ENCODE results near the gene ANAPC16. TPM values are rescaled to one million over a fixed set of nuclear protein-coding genes. Genes with fewer than 3 reads are reported as not detected.
A peak's percentile ranks its signal among the peaks of the same experiment; 100 is the strongest.

Gene ANAPC16
- total and polyA plus RNA-seq, 8 donors: 12.7 to 231 (median 103) TPM

DNA sequence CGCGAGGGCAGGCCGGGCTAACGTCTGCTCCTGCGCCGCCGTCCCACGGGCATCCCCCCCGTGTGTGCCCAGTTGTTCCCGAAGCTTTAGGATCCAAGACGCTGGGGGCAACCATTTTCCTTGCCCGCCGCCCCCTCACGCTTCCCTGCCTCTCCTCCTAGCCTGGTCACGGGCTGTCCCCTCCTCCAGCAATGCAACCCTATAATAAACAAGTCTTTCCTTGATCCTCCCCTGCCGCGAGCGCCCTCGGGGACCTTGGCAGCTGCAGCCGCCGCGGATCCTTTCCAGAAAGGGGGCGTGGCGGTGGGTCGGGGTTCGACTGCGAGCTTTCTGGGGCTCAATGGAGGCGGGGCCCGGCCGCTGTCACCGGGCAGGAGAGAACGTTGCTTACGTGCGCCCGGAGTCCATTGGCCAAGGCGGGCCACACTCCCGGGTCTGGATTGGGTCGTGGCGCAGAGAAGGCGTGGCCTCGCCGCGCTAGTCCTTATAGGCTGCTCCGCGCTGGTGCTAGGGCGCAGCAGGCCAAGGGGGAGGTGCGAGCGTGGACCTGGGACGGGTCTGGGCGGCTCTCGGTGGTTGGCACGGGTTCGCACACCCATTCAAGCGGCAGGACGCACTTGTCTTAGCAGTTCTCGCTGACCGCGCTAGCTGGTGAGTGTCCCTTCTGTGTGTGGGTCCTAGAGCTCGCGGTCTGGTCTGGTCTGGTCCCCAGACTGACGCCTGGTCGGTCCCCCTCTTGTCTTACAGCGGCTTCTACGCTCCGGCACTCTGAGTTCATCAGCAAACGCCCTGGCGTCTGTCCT is 57.8 kb downstream of the ANAPC16 start, which contains the start of gene DDIT4:
Gene DDIT4, plus strand, starts transcription at position 515 of the 803 bp plus-strand sequence. CDS start 293 bp downstream, outside the sequence.
- Histone ChIP-seq H3K4me1 (peaks cover 26 to 47% (median 37%) of the 10 kb centered on the region in 4 donors), H3K27ac (peak within 1 kb of the TSS; percentile 92 to 96 (median 95)), H3K36me3 (peaks cover 15 to 26% (median 20%) of the 10 kb centered on the region in 4 donors), H3K9me3 (no peaks in the 10 kb centered on the region), H3K27me3 (no peaks in the 10 kb centered on the region), H3K4me3 (peak within 1 kb of the TSS; percentile 69 to 96 (median 80))
- peak; percentile 100 for DNase-seq
- intact Hi-C loops (cut with DNase I; ENCODE audit: low total_unique reads): no loop called here
- WGBS, 5 donors: 0 to 1% (median 0%) methylated on average over 41 to 67 of the region's 67 CpGs
- TF ChIP-seq EP300 (IDR thresholded peaks at IDR 0.05) (no peak), CTCF (IDR thresholded peaks at IDR 0.05) (no peak), POLR2AphosphoS5 (IDR thresholded peaks at IDR 0.05) (peak; percentile 100), POLR2A (IDR thresholded peaks at IDR 0.05) (peak in 3 of 4 donors; percentile 93 to 100 (median 99))

DNA sequence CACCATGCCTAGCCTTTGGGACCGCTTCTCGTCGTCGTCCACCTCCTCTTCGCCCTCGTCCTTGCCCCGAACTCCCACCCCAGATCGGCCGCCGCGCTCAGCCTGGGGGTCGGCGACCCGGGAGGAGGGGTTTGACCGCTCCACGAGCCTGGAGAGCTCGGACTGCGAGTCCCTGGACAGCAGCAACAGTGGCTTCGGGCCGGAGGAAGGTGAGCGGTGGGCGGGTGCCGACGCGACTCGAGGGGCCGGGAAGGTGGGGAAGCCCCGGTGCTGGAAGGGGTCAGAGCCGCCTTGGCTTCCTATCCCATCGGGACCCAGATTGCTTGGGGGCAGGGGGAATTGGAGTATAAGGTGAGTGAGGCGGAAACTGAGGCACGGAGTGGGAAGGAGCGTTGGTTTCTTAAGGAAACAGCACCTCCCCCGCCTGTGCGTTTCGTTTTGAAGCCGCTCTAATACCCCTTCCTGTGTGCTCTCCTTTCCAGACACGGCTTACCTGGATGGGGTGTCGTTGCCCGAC is 58.5 kb downstream of the ANAPC16 start:
- Histone ChIP-seq H3K4me1 (peaks cover 26 to 47% (median 37%) of the 10 kb centered on the region in 4 donors), H3K9me3 (no peaks in the 10 kb centered on the region), H3K27me3 (no peaks in the 10 kb centered on the region), H3K4me3 (peak overlapping the region; percentile 69 to 96 (median 80)), H3K27ac (peak overlapping the region; percentile 92 to 96 (median 92)), H3K36me3 (peaks cover 15 to 26% (median 20%) of the 10 kb centered on the region in 4 donors)
- intact Hi-C loops (cut with DNase I; ENCODE audit: low total_unique reads): no loop called here
- TF ChIP-seq POLR2A (IDR thresholded peaks at IDR 0.05) (no peak), POLR2AphosphoS5 (IDR thresholded peaks at IDR 0.05) (no peak), EP300 (IDR thresholded peaks at IDR 0.05) (no peak), CTCF (IDR thresholded peaks at IDR 0.05) (no peak)
- 0 to 1% (median 1%) methylated on average over 34 to 40 of the region's 40 CpGs for WGBS, 5 donors
- DNase-seq: peak in 1 of 2 donors; percentile 67

DNA sequence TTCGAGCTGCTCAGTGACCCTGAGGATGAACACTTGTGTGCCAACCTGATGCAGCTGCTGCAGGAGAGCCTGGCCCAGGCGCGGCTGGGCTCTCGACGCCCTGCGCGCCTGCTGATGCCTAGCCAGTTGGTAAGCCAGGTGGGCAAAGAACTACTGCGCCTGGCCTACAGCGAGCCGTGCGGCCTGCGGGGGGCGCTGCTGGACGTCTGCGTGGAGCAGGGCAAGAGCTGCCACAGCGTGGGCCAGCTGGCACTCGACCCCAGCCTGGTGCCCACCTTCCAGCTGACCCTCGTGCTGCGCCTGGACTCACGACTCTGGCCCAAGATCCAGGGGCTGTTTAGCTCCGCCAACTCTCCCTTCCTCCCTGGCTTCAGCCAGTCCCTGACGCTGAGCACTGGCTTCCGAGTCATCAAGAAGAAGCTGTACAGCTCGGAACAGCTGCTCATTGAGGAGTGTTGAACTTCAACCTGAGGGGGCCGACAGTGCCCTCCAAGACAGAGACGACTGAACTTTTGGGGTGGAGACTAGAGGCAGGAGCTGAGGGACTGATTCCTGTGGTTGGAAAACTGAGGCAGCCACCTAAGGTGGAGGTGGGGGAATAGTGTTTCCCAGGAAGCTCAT is 59.0 kb downstream of the ANAPC16 start:
- intact Hi-C loops (cut with DNase I; ENCODE audit: low total_unique reads): no loop called here
- Histone ChIP-seq H3K9me3 (no peaks in the 10 kb centered on the region), H3K36me3 (peaks cover 15 to 26% (median 20%) of the 10 kb centered on the region in 4 donors), H3K27ac (peak overlapping the region; percentile 92 to 96 (median 92)), H3K4me1 (peaks cover 26 to 47% (median 37%) of the 10 kb centered on the region in 4 donors), H3K4me3 (peak overlapping the region; percentile 69 to 96 (median 80)), H3K27me3 (no peaks in the 10 kb centered on the region)
- DNase-seq: peak; percentile 78 to 93
- WGBS, 5 donors: 6 to 14% (median 9%) methylated on average over 15 to 26 of the region's 26 CpGs
- peak in 4 of 7 experiments; percentile 43 to 73 (median 65) for TF ChIP-seq CTCF (IDR thresholded peaks at IDR 0.05)
- TF ChIP-seq POLR2A (IDR thresholded peaks at IDR 0.05): no peak
- TF ChIP-seq POLR2AphosphoS5 (IDR thresholded peaks at IDR 0.05): peak in 2 of 3 donors; percentile 57 to 63

- Histone ChIP-seq H3K9me3 (no peaks in the 10 kb centered on the region), H3K27me3 (no peaks in the 10 kb centered on the region), H3K4me1 (peaks cover 26 to 47% (median 37%) of the 10 kb centered on the region in 4 donors), H3K27ac (peak overlapping the region; percentile 92 to 96 (median 92)), H3K36me3 (peaks cover 15 to 26% (median 20%) of the 10 kb centered on the region in 4 donors), H3K4me3 (peak overlapping the region; percentile 69 to 96 (median 80))
- intact Hi-C loops (cut with DNase I; ENCODE audit: low total_unique reads): no loop called here
- 12 to 18% (median 16%) methylated on average over 12 of the region's 12 CpGs for WGBS, 5 donors
- peak in 1 of 2 donors; percentile 53 for DNase-seq
- no peak for TF ChIP-seq POLR2AphosphoS5 (IDR thresholded peaks at IDR 0.05)
- TF ChIP-seq EP300 (IDR thresholded peaks at IDR 0.05): no peak
- no peak for TF ChIP-seq CTCF (IDR thresholded peaks at IDR 0.05)
- TF ChIP-seq POLR2A (IDR thresholded peaks at IDR 0.05): peak in 1 of 4 donors; percentile 10
Observed at GRCh38 chr10:72275351-72276012, 59.7 kb downstream of the ANAPC16 start.
